ENCODE measurements around the gene RAB39B.

DNA sequence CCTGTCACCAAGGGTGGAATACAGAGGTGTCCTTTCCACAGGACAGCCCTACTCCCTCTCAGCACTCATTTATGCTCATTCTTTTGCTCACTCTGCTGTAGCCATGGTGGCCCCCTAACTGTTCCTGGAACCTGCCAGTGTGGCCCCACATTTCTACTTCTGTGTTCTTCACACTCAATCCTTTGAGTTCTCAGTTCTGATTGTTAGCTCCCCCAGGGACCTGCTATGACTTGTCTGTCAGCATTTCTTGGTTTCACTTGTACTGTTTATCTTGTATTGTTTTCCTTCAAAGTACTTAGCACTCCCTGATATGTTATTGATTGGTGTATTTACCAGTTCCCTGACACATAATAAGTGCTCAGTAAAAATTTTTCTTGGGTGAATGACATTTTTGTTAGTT, 33.1 kb downstream of the RAB39B start:
- TF ChIP-seq POLR2AphosphoS5 (IDR thresholded peaks at IDR 0.05) = no peak
- TF ChIP-seq POLR2A (IDR thresholded peaks at IDR 0.05) = no peak
- TF ChIP-seq, protein P1, sequence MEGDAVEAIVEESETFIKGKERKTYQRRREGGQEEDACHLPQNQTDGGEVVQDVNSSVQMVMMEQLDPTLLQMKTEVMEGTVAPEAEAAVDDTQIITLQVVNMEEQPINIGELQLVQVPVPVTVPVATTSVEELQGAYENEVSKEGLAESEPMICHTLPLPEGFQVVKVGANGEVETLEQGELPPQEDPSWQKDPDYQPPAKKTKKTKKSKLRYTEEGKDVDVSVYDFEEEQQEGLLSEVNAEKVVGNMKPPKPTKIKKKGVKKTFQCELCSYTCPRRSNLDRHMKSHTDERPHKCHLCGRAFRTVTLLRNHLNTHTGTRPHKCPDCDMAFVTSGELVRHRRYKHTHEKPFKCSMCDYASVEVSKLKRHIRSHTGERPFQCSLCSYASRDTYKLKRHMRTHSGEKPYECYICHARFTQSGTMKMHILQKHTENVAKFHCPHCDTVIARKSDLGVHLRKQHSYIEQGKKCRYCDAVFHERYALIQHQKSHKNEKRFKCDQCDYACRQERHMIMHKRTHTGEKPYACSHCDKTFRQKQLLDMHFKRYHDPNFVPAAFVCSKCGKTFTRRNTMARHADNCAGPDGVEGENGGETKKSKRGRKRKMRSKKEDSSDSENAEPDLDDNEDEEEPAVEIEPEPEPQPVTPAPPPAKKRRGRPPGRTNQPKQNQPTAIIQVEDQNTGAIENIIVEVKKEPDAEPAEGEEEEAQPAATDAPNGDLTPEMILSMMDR (IDR thresholded peaks at IDR 0.05) = no peak

All from breast epithelium (tissue), 3 donors.